H9 (cell line): ENCODE data around the gene THSD7A. TPM values are rescaled to one million over a fixed set of nuclear protein-coding genes. Genes with fewer than 3 reads are reported as not detected.

ENCODE experiments used
- DNase-seq: peaks from one replicate; pipeline ENCODE4 v3.0.0-alpha.2; 2017
- H2AFZ ChIP-seq: one replicate; pipeline ENCODE4 v1.6.1; 2013; ENCODE audit warnings: mild to moderate bottlenecking, low read length, control low read depth, moderate library complexity
- H2AK5ac ChIP-seq: 2 replicates; pipeline ENCODE4 v1.6.1; 2013; ENCODE audit warnings: low read length, control low read depth, mixed read lengths; ENCODE audit not compliant: insufficient read length
- H2BK120ac ChIP-seq: one replicate; pipeline ENCODE4 v1.6.1; 2013; ENCODE audit warnings: low read depth, mild to moderate bottlenecking, low read length, control low read depth, inconsistent platforms; ENCODE audit not compliant: poor library complexity, severe bottlenecking
- H2BK12ac ChIP-seq: 2 replicates; pipeline ENCODE4 v1.6.1; 2013; ENCODE audit warnings: low read length, control low read depth, mixed read lengths, low read depth; ENCODE audit not compliant: insufficient read length
- H2BK15ac ChIP-seq: 2 replicates; pipeline ENCODE4 v1.6.1; 2013; ENCODE audit warnings: low read depth, low read length, control low read depth
- H2BK20ac ChIP-seq: one replicate; pipeline ENCODE4 v1.6.1; 2013; ENCODE audit warnings: low read depth, mild to moderate bottlenecking, low read length, control low read depth, inconsistent platforms; ENCODE audit not compliant: poor library complexity, severe bottlenecking
- H2BK5ac ChIP-seq: 2 replicates; pipeline ENCODE4 v1.6.1; 2013; ENCODE audit warnings: low read length, control low read depth, mixed read lengths; ENCODE audit not compliant: insufficient read length
- H3K14ac ChIP-seq: 2 replicates; pipeline ENCODE4 v1.6.1; 2013; ENCODE audit warnings: low read length, control low read depth; ENCODE audit not compliant: insufficient read depth
- H3K18ac ChIP-seq: 2 replicates; pipeline ENCODE4 v1.6.1; 2013; ENCODE audit warnings: low read depth, mild to moderate bottlenecking, mixed read lengths, low read length, control low read depth; ENCODE audit not compliant: insufficient read length
- H3K23ac ChIP-seq: 2 replicates; pipeline ENCODE4 v1.6.1; 2013; ENCODE audit warnings: low read length, control low read depth, mixed read lengths, low read depth; ENCODE audit not compliant: insufficient read length
- H3K23me2 ChIP-seq: 2 replicates; pipeline ENCODE4 v1.6.1; 2013; ENCODE audit warnings: low read depth, mild to moderate bottlenecking, mixed read lengths, low read length, control low read depth; ENCODE audit not compliant: insufficient read length, poor library complexity, severe bottlenecking
- H3K27ac ChIP-seq: 2 replicates; pipeline ENCODE4 v1.5.1; 2013; ENCODE audit warnings: low read length, control low read depth, mixed read lengths, low read depth; ENCODE audit not compliant: insufficient read length
- H3K27me3 ChIP-seq: 2 replicates; pipeline ENCODE4 v1.6.1; 2013; ENCODE audit warnings: low read length, control low read depth, inconsistent platforms; ENCODE audit not compliant: insufficient read depth
- H3K4ac ChIP-seq: 2 replicates; pipeline ENCODE4 v1.6.1; 2013; ENCODE audit warnings: low read depth, mild to moderate bottlenecking, control low read depth, inconsistent platforms, low read length, moderate library complexity
- H3K4me1 ChIP-seq: 2 replicates; pipeline ENCODE4 v1.6.1; 2013; ENCODE audit warnings: low read length, control low read depth, inconsistent platforms; ENCODE audit not compliant: insufficient read depth
- H3K4me2 ChIP-seq: 2 replicates; pipeline ENCODE4 v1.6.1; 2013; ENCODE audit warnings: low read length, control low read depth, mixed read lengths; ENCODE audit not compliant: insufficient read length, insufficient read depth
- H3K56ac ChIP-seq: 2 replicates; pipeline ENCODE4 v1.6.1; 2013; ENCODE audit warnings: low read depth, mild to moderate bottlenecking, mixed read lengths, low read length, control low read depth; ENCODE audit not compliant: insufficient read length
- H3K79me1 ChIP-seq: 2 replicates; pipeline ENCODE4 v1.6.1; 2013; ENCODE audit warnings: low read depth, mild to moderate bottlenecking, moderate library complexity, low read length, control low read depth, inconsistent platforms; ENCODE audit not compliant: insufficient read depth, poor library complexity, severe bottlenecking
- H3K79me2 ChIP-seq: 2 replicates; pipeline ENCODE4 v1.6.1; 2013; ENCODE audit warnings: low read length, control low read depth, inconsistent platforms; ENCODE audit not compliant: insufficient read depth
- H3K9ac ChIP-seq: 2 replicates; pipeline ENCODE4 v1.6.1; 2013; ENCODE audit warnings: low read length, control low read depth, mixed read lengths; ENCODE audit not compliant: insufficient read length; ENCODE audit errors: extremely low read depth
- H3K9me3 ChIP-seq: one replicate; pipeline ENCODE4 v1.6.1; 2013; ENCODE audit warnings: low read depth, low read length, inconsistent platforms; ENCODE audit not compliant: control insufficient read depth
- H3T11ph ChIP-seq: one replicate; pipeline ENCODE4 v1.6.1; 2013; ENCODE audit warnings: mild to moderate bottlenecking, low read length, control low read depth, inconsistent platforms
- H4K20me1 ChIP-seq: one replicate; pipeline ENCODE4 v1.6.1; 2013; ENCODE audit not compliant: control insufficient read depth, insufficient read length, insufficient read depth
- H4K5ac ChIP-seq: 2 replicates; pipeline ENCODE4 v1.6.1; 2013; ENCODE audit warnings: low read depth, mild to moderate bottlenecking, mixed read lengths, low read length, control low read depth; ENCODE audit not compliant: insufficient read length
- H4K8ac ChIP-seq: replicated peaks from 2 replicates; pipeline ENCODE4 v1.6.1; 2013; ENCODE audit warnings: low read length, control low read depth, mixed read lengths, low read depth; ENCODE audit not compliant: insufficient read length
- H4K91ac ChIP-seq: 2 replicates; pipeline ENCODE4 v1.6.1; 2013; ENCODE audit warnings: low read depth, mild to moderate bottlenecking, moderate library complexity, mixed read lengths, low read length, control low read depth; ENCODE audit not compliant: insufficient read length
- H3K27ac Mint-ChIP-seq, 3 experiments: 2 replicates in 2 of 3; 3 replicates in 1 of 3; pipeline ENCODE4 v1.8.0; 2020 to 2021; ENCODE audit warnings: mixed read lengths in 3 of 3, mild to moderate bottlenecking in 1 of 3, moderate library complexity in 1 of 3
- H3K27me3 Mint-ChIP-seq: 2 replicates; pipeline ENCODE4 v1.8.0; 2021; ENCODE audit warnings: low read depth, mild to moderate bottlenecking, moderate library complexity, mixed read lengths
- H3K36me3 Mint-ChIP-seq, 3 experiments: 2 replicates in 2 of 3; 3 replicates in 1 of 3; pipeline ENCODE4 v1.8.0; 2020 to 2021; ENCODE audit warnings: low read depth in 3 of 3, mixed read lengths in 3 of 3; ENCODE audit not compliant: insufficient read depth in 1 of 3
- H3K4me1 Mint-ChIP-seq, 2 experiments: 2 replicates each; pipeline ENCODE4 v1.8.0; 2020; ENCODE audit warnings: mixed read lengths in 2 of 2
- H3K4me3 Mint-ChIP-seq, 2 experiments: 2 replicates in 1 of 2; 3 replicates in 1 of 2; pipeline ENCODE4 v1.8.0; 2020 to 2021; ENCODE audit warnings: mild to moderate bottlenecking in 2 of 2, mixed read lengths in 2 of 2, moderate library complexity in 1 of 2
- H3K9me3 Mint-ChIP-seq, 2 experiments: 2 replicates in 1 of 2; 3 replicates in 1 of 2; pipeline ENCODE4 v1.8.0; 2020; ENCODE audit warnings: mild to moderate bottlenecking in 2 of 2, mixed read lengths in 2 of 2, moderate library complexity in 1 of 2
- whole genome bisulfite sequencing: extraction: QIAGEN DNeasy Blood & Tissue Kit; methylation state at CpG from one replicate; pipeline ENCODE4 v1.1.7; 2013; ENCODE audit warnings: missing lambda C conversion rate, low lambda C conversion rate, mixed read lengths; ENCODE audit not compliant: insufficient read length; ENCODE audit errors: extremely low coverage; 5-methylcytosine and 5-hydroxymethylcytosine counted together
- total RNA-seq: library from RNA; stranded (reverse); gene quantifications from 2 replicates; pipeline ENCODE4 v1.2.1, GENCODE V29; 2021
- TF ChIP-seq, protein P1 (sequence below): fragments of 200-600 bp; sonication (generic); conservative IDR thresholded peaks from 3 replicates; pipeline ENCODE4 v1.8.0; 2021; ENCODE audit warnings: antibody characterized with exemption, mild to moderate bottlenecking

The THSD7A gene
- total RNA-seq, 1 experiment from 2014 or later: 0.42 TPM

DNA sequence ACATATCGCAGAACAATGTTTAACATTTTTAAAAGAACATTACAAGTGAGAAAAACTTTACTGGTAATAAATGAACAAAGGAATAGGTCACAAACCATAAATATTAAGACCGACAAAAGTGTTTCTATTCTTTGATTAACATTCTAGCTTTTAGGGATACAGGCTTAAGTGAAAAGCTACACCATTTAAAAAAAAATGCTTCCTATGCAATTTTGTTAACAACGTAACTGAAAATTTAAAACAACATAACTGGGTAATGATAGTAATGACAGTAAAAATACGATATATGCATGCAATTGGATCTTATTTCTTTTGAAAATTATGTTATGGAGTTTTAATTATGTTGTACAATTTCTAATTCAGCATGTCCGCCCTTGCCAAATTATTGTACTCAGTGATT is 49.7 kb upstream of the THSD7A start:
- H3K9ac ChIP-seq: no peak overlapping the region
- no peak overlapping the region for H3T11ph ChIP-seq
- no peak overlapping the region for H4K91ac ChIP-seq
- no peak overlapping the region for H3K27ac Mint-ChIP-seq
- no peak overlapping the region for H2BK120ac ChIP-seq
- H3K4me3 Mint-ChIP-seq: no peak overlapping the region
- TF ChIP-seq, protein P1, sequence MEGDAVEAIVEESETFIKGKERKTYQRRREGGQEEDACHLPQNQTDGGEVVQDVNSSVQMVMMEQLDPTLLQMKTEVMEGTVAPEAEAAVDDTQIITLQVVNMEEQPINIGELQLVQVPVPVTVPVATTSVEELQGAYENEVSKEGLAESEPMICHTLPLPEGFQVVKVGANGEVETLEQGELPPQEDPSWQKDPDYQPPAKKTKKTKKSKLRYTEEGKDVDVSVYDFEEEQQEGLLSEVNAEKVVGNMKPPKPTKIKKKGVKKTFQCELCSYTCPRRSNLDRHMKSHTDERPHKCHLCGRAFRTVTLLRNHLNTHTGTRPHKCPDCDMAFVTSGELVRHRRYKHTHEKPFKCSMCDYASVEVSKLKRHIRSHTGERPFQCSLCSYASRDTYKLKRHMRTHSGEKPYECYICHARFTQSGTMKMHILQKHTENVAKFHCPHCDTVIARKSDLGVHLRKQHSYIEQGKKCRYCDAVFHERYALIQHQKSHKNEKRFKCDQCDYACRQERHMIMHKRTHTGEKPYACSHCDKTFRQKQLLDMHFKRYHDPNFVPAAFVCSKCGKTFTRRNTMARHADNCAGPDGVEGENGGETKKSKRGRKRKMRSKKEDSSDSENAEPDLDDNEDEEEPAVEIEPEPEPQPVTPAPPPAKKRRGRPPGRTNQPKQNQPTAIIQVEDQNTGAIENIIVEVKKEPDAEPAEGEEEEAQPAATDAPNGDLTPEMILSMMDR: no peak
- H3K4me1 Mint-ChIP-seq: no peaks in the 10 kb centered on the region
- no peaks in the 10 kb centered on the region; the same call in 1 of the 2 replicates for H3K27me3 Mint-ChIP-seq
- no peak overlapping the region for H3K56ac ChIP-seq
- no peak overlapping the region for H4K8ac ChIP-seq
- H2BK5ac ChIP-seq: no peak overlapping the region
- WGBS: no CpG with 5 or more reads among the region's 5 CpGs
- no peaks in the 10 kb centered on the region for H3K79me2 ChIP-seq
- peaks cover 0 to 4% (median 0%) of the 10 kb centered on the region in 3 experiments; a peak in 1 of 7 replicates for H3K36me3 Mint-ChIP-seq
- no peaks in the 10 kb centered on the region for H3K9me3 ChIP-seq
- no peak overlapping the region for H3K4me2 ChIP-seq
- H2AFZ ChIP-seq: no peak overlapping the region
- H3K27me3 ChIP-seq: no peaks in the 10 kb centered on the region
- no peak overlapping the region for H2BK12ac ChIP-seq
- no peak overlapping the region for H3K14ac ChIP-seq
- no peak for DNase-seq
- H2BK15ac ChIP-seq: no peak overlapping the region
- H3K4me1 ChIP-seq: no peaks in the 10 kb centered on the region
- H4K20me1 ChIP-seq: no peaks in the 10 kb centered on the region
- H3K4ac ChIP-seq: no peak overlapping the region
- H3K18ac ChIP-seq: no peak overlapping the region
- no peaks in the 10 kb centered on the region for H3K79me1 ChIP-seq
- H3K27ac ChIP-seq: no peak overlapping the region
- no peaks in the 10 kb centered on the region for H3K23me2 ChIP-seq
- H4K5ac ChIP-seq: no peak overlapping the region
- H2BK20ac ChIP-seq: no peak overlapping the region
- H3K9me3 Mint-ChIP-seq: peaks cover 0 to 8% of the 10 kb centered on the region in 2 experiments; a peak in 2 of 5 replicates
- H3K23ac ChIP-seq: no peak overlapping the region
- no peak overlapping the region for H2AK5ac ChIP-seq
